Hematopoietic multipotent progenitor cell treated with erythropoietin and hydrocortisone succinate and interleukin-3 and kit ligand, for 8 days (in vitro differentiated cells): ENCODE results near the gene SYNGR1.

ENCODE experiments used
- DNase-seq: peaks from one replicate; pipeline ENCODE4 v3.0.0-alpha.2; 2015

Gene SYNGR1, protein sequence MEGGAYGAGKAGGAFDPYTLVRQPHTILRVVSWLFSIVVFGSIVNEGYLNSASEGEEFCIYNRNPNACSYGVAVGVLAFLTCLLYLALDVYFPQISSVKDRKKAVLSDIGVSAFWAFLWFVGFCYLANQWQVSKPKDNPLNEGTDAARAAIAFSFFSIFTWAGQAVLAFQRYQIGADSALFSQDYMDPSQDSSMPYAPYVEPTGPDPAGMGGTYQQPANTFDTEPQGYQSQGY

DNA sequence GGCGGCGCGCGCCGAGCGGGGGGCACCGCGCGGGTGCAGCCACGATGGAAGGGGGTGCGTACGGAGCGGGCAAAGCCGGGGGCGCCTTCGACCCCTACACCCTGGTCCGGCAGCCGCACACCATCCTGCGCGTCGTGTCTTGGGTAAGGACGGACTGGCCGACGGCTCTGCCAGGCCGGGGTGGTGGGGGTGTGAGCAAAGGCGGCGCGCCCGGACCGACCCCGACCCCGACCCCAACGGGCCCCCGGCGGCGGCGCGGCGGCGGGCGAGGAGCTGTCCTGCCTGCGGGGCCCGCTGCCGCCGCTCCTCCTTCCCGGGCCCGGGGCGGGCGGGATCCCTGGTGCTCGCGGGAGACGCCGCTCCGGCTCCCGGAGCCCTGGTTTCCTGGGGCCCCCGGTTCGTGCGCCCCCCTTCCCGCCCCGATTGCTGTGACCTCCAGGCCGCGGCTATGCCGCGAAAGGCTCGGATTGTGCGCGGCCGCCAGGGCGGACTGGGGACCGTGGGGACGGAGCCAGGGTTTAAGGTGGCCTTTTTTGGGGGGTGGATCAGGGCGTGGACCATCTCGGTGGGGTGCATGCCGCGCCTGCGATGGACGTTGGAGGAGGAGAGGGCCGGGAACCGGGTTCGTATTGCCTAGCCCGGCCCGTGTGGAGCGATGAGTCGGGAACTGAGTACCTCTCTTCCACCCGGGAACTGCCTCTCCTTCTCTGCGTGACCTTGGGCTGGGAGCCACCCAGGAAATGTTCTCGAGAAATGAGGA is at the start of gene SYNGR1:
Gene SYNGR1 (plus strand): TSS at position 25 of the 760 bp plus-strand sequence. CDS start 20 bp downstream, at position 45.
- no peak for DNase-seq

DNA sequence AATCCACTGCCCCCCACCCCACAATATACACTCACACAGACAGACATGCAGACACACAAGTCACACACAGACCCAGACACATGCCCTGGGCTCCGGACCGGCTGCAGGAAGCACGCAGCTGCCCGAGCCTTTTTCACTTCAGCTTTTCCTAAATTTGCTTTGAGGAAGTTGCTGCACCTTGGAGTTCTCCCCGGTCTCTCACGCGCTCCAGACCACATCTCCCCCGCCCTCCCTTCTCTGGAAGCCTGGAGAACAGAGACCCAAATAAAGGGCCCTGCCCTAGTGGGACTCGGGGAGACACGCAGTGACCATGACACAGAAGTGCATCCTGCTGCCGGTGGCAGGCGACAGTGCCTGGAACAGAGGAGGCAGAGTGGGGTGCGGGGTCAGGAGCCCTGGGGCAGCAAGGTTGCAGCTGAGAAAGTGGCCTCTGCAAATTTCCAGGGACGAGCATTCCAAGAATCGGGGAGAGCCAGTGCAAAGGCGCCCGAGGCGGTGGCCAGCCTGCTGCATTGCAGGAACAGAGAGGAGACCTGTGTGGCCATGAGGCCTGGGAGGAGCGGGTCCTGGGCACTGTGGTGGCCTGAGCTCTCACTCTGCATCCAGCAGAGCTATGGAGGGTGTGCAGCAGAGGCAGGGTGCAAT is 49.5 kb upstream of the SYNGR1 start:
- DNase-seq = no peak

DNA sequence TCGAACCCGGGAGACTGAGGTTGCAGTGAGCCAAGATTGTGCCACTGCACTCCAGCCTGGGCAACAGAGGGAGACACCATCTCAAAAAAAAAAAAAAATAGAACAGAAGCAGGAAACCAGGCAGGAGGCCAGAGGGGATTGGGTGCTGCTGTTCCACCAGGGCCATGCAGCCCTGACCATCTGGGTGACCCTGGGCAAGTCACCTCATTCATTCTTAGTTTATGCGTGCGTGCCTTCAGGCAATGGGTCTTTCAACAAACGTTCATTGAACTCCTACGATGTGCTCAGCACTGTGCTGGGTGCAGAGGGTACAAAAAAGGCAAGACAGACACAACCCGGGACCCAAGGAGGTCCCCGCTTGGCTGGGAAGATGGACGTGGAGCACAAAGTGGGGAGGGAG is 48.7 kb upstream of the SYNGR1 start:
- DNase-seq = no peak

DNA sequence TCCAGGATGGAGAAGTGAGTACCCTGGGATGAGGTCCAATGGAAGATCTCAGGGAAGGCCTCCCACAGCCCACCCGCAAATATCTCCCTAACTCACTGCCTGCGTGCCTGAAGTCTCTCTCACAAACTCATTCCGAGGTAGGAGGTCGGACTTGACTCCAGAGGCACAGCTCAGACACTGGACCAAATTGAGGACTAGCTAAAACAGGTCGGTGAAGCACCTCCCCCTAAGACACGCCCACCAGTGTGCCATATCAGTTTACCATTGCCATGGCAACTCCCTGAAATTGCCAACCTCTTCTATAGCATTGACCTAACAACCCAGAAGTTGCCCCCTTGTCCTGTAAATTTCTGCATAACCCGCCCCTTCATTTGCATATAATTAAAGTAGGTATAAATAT is 47.9 kb upstream of the SYNGR1 start:
- DNase-seq = peak; percentile 41

DNA sequence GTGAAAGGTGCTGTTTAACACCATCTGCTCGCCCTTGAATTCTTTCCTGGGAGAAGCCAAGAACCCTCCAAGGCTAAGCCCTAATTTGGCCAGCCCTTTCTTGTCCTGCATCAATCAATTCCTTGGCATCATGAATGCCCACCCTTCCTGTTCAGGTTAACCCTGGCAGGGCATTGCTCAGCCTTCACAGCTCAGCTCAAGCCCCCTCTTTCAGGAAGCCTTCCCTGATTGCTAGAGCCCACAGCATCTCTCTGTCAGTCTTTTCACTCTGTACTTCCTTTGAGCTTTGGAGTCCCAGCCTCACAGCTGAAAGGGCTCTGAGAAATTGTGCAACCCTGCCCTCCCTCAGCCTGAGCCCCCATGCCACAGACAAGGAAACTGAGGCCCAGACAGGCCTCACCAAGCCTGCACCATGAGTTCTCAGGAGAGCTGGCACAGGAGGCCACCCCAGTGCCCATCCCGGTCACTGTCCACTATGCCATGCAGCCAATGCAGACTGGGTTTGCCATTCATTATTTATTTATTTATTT is 47.3 kb upstream of the SYNGR1 start:
- DNase-seq = no peak

DNA sequence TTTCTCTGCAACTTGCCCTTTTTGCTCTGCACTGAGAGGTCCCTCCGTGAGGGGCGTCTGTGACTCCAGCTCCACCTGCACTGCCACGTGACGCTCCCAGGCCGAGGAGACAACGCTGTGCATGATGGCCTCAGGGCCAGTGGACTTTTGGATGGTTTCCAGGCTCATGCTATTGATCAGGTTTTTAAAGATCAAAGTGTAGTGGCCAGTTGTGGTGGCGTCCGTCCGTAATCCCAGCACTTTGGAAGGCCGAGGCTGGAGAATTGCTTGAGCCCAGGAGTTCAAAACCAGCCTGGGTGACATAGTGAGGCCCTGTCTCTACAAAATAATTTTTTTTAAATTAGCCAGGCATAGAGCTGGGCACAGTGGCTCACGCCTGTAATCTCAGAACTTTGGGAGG is 46.4 kb upstream of the SYNGR1 start:
- no peak for DNase-seq

DNA sequence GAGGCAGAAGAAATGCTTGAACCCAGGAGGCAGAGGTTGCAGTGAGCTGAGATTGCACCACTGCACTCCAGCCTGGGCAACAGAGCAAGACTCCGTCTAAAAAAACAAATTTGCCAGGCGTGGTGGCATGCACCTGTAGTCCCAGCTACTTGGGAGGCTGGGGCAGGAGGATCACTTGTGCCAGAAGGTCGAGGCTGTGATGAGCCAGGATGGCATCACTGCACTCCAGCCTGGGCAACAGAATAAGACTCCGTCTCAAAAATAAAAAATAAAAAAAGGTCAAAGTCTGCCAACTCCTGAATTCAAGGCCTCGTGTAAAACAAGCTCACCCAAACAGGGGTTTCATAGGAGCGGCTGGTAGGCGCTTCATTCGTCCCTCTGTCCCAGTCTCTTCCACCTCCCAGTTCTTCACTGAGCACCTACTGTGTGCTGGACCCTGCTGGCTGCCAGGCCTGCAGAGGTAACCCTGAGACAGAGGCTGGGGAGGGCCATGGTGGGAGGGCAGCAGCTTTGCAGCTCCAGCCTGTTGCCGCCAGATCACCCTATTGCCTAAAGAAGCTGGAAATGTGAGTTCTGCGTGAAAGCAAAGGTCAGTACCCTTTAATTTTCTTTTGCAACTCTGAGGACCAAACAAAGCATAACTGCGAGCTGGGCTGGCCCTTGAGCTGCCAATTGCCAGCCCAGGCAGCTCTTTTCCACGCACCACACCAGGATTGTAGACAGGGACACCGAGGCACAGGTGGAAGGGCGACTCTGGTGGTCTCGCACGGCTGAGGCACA is 45.7 kb upstream of the SYNGR1 start:
- no peak for DNase-seq

DNA sequence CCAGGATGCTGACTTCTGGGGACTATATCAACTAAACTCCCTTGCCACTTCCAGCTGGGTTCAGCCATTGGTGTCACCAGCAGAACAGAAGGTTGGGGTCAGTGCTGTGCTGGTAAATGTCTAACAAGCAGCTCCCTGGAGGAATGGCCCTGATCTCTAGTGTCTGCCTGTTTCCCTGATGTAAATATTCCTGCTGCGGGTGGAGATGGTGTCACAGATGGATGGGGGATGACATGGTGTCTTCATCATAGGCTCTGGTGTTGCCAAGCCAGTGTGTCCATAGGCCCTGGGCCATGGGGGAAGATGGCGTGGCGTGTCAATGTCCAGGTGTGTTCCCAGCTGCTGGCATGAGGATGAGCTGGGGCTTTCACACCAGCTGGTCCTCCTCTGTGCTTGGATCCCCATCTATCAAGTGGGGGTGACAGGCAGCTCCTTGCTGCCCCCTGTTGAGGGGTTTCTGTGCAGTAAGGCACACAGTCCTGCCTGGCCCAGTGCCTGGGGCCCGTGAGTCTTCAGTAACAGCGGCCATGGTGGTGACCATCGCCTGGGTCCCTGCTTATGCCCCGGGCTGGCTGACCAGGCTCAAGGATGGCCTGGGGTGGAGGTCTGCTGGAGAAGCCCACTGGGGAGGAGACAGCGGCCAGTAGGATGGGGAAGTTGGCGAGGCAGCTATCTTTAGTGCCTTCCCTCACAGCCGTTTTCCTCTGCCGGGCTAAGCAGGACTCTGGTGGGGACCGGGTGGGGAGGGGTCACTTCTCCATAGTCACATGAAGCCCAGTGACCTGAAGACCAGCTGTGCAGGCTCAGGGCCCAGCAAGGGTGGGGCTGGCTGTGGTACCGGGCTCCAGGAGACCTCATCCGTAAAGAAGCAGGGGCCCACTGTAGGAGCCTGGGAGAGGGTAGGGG is 43.1 kb upstream of the SYNGR1 start:
- peak; percentile 60 for DNase-seq

DNA sequence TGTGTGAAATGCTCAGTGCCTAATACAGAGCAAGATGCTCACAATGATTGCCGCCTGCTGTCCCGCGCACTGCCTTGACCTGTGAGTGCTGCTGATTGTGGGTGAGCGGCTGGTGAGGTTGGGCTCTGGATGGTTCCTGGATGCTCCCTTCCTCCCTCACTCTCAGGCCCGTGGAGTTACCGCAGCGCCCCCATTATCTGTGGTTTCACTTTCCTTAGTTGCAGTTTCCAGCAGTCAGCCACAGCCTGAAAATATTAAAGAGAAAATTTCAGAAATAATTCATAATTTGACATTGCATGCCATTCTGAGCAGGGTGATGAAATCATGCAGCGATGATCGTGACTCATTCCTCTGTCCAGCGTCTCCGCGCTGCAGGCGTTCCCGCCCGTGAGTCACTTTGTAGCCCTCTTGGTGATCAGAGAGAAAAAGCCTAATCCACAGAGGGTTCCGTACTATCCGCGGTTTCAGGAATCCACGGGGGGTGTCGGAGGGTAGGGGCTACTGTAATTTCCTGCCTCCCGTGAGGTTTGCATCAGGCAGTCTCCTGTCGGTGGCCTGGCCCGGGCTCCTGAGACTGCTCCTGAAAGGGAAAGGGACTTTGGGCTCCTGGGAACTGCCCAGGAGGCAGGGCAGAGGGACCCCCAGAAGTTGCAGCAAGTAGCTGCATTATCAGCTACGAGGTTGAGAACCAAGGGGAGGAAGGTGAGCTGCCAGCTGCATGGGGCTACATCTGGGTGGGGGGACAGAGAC is 41.0 kb upstream of the SYNGR1 start:
- DNase-seq = peak; percentile 15

DNA sequence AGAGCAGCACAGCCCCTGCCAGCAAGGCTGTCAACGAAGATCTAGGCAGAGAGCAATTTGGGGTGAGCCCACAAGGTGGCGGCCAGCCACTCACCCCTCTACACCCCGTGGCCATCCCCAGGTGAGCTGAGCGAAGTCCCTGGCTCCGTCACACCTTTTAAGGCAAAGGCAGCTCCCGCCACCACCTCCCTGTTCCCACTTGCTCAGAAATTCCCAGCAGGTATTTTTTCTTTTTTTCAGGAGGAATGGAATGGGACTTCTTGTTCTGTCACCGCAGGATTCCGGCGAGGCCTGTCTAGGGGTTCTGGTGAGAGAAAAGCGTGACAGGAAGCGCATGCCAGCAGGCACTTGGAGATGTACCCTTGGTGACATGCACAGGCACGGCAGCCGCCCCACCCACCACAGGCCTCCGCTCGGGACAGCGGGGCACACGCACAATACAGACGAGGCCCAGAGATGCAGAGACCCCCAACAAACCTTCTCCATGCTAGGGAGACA is 40.4 kb upstream of the SYNGR1 start:
- no peak for DNase-seq

DNA sequence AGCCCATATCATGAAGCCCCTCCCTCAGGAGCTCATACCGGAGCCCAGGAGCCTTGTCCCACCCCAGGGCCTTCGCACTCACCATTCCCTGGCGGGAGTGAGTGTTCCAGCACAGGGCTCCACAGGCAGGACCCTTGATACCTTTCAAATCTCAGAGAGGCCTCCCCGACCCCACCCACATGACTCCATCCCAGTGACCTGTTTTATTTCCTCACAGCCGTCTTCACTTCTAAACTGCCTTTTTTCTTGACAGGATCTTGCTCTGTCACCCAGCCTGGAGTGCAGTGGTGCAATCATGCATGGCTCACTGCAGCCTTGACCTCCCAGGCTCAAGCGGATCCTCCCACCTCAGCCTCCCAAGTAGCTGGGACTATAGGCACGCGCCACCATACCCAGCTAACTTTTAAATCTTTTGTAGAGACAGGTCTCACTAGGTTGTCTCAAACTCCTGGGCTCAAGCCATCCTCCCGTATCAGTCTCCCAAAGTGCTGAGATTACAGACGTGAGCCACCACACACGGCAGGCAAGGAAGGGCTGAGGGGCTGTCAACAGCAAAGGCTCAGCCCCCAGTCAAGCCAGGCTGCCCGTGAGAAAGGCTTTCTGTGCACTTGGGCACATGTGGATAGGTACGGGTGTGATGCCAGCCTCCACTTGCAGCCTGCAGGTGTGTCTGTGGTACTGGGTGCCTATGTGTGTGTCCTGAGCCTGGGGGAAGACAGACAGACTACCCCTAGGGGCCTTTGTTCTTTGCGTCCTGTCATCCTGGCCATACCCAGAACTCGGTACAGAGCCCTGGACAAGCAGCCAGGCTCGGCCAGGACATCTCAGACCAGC is 39.7 kb upstream of the SYNGR1 start:
- DNase-seq = peak; percentile 16

DNA sequence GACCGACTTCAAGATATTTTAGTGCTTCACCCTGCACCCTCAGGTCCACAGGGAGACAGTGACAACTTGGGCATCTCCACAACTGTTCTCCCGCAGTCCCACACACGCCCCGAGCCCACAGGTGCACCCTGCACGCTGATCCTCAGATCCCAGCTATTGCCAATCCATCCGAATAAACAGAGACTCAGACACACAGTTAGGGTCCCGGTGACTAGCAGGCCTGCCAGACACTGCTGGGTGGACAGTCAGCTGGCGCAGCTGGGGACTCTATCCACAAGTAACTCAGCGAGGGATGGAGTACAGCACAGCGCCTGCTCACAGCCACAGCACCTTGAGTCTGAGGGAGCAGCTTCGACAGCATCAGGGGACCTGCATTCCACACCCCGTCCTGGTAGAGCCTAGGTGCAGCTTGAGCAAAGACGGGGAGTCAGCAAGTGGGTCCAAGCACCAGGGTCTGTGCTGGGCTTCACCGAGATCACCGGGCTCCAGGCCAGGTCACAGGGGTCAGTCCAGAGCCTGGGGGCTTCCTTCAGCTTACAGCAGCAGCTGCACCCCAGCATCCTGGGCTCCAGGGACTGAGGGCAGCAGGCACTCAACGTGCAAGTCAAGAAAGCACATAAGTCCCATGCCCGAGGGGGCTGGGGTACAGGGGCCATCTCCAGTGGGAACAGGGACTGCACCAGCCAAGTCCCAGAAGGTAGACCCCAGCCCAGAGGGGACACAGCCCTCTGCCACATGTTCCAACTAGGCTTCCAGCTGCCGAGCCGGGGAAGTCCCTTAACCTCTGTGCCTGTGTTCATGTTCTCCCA is 38.0 kb upstream of the SYNGR1 start:
- DNase-seq = peak; percentile 41

DNA sequence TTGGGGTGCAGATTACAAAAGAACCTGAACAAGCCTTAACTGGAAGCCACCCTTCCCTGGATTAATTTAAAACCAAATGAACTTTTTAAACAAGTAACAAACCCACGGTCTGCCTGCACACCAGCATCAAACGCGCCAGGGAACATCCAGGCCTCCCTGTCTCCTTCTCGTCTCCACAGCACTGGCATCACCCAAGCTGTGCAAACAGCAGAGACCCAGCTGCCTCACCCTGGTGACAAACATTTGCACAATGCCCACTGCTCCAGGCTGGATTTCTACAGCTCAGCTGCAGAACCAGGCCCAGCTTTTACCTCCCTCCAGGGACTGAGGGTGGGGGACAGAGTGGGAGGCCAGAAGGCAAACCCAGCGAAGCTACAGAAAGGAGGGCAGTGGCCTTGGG is 37.4 kb upstream of the SYNGR1 start:
- no peak for DNase-seq

DNA sequence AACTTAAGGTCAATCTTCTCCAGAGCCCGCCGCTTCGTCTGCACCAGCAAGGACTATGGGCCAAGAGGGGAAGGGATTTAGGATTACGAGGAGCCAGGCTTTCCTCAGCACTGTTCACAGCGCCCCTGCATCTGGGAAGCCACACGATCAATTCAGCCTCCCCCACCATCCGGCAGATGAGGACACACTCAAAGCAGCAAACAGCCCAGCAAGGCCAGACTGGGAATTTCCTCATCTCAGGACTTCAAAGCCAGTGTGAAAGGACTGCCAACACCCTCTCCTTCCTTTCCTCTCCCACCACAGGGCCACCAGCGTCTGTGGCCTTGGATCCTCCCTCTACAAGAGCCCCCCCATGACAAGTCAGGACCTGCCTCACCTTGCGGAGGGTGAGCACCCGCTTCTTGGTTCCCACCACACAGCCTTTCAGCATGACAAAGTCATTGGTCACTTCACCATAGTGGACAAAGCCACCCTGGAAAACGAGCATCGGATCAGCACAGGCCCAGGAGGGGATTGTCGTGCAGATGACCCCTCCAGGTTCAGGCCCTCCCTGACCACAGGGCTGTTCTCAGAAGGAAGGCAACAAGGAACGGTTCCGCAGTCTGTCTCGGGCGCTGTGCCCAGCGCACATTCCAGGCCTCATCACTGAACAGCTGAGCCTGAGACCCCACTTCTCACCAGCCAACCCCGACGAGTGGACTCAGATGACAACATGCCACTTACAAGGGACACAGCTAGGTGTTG is 36.4 kb upstream of the SYNGR1 start:
- no peak for DNase-seq

DNA sequence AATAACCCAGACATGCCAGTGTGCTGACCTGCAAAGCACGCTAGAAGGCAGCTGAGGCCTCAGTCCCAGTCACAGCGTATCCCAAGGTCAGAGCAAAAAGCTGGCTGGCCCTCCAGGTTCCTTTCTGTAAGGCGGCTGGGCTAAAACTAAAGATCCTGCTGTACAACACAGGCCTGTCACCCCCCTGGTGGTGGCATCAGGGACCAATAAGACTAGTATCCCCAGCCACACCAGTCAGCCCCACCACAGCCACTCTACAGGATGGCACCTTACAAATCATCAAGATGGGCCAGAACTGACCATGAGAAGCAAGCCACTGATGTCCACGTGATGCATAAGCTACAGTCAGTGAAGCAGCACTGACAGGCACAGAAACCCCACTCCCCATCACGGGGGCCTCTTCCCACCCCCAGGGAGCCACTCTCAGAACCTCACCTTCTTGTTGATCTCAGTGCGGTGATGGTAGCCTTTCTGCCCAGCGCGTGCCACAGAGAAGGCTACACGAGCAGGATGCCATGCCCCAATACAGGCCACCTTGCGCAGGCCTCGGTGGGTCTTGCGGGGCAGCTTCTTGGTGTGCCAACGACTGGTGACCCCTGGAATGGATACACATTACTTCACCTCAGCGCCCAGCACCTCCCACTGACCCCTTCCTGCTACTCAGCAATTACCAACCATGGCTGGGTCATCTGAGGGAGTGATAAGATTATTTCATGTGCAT is 35.4 kb upstream of the SYNGR1 start:
- DNase-seq = peak; percentile 41

DNA sequence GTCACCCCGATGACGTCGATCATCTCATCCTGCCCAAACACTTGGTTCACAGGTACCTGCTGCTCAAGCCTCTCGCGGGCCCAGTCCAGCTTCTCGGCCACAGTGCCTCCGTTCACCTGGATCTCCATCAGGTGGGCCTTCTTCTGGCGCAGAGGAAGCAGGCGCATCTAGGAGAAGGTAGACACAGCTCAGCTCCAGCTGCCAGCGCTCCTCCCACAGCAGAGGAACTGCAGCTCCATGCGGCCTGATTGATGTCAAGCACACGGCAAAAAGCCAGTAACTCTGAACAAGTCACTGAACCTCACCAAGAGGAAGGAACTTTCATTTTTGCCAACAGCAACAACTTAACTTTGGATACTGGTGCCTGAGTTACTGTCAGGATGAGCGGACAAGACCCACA is 34.4 kb upstream of the SYNGR1 start:
- DNase-seq = no peak

DNA sequence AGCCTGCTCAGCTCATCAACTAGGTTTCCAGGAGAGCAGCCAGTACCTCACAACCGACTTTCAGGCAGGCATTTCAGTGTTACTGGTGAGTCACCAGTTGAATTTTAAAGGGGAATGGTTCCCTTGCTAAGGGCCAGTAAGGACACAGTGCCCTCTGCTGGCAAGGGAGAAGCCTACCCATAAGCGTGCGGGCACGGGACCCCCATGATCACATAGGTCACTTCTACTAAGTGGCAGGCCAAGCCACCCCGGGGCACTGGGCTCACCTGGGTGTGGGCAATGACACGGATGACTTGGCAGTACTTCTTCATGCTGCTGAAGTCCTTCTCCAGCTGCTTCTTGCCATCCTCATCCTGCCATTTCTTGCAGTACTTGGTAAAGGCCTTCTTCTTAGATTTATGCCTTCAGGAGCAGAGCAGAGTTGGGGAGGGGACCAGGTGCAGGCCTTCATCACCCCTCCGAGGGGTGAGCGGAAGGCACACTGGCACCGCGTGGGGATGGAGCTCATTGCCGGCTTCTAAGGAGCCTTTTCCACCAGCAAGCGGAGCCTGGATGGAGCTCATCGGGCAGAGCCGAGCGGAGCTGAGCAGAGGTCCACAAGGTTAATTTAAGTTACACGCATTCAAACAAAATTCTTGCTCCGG is 33.2 kb upstream of the SYNGR1 start:
- peak; percentile 91 for DNase-seq
